T-helper 2 cell treated with Interferon-gamma antibody and Interleukin-4, amounts not matched to agents 5 μg/mL and 100 μg/mL, for 36 hours (primary cell): Measurements from ENCODE around the gene MINDY3.
"Not testable (repeated sequence)": the region's sequence is repeated elsewhere in the genome, so short reads cannot be mapped to it uniquely, and the experiment has no call there.

ENCODE experiments used
- DNase-seq: peaks from one replicate; pipeline ENCODE4 v3.0.0; 2021; ENCODE audit warnings: low spot score
- H3K27ac Mint-ChIP-seq: one replicate; pipeline ENCODE4 v1.8.0; 2021; ENCODE audit warnings: mild to moderate bottlenecking, mixed read lengths
- H3K27me3 Mint-ChIP-seq: one replicate; pipeline ENCODE4 v1.8.0; 2021; ENCODE audit warnings: low read depth, mixed read lengths
- H3K36me3 Mint-ChIP-seq: one replicate; pipeline ENCODE4 v1.8.0; 2021; ENCODE audit warnings: low read depth, mixed read lengths
- H3K4me1 Mint-ChIP-seq: one replicate; pipeline ENCODE4 v1.8.0; 2021; ENCODE audit warnings: low read depth, mixed read lengths
- H3K4me3 Mint-ChIP-seq: one replicate; pipeline ENCODE4 v1.8.0; 2022; ENCODE audit warnings: mild to moderate bottlenecking, moderate library complexity, mixed read lengths
- H3K9me3 Mint-ChIP-seq: one replicate; pipeline ENCODE4 v1.8.0; 2021; ENCODE audit warnings: mixed read lengths

Gene MINDY3

GRCh38 chr10:15791816-15792524 lies 68.3 kb downstream of the MINDY3 start:
- no peak for DNase-seq
- peaks cover 38% of the 10 kb centered on the region for H3K36me3 Mint-ChIP-seq
- H3K9me3 Mint-ChIP-seq, result no peaks in the 10 kb centered on the region
- no peak overlapping the region for H3K27ac Mint-ChIP-seq
- H3K4me1 Mint-ChIP-seq, result peaks cover 3% of the 10 kb centered on the region
- H3K4me3 Mint-ChIP-seq, result no peak overlapping the region
- no peaks in the 10 kb centered on the region for H3K27me3 Mint-ChIP-seq

- Mint-ChIP-seq H3K4me1 (no peaks in the 10 kb centered on the region), H3K27ac (no peak overlapping the region), H3K9me3 (no peaks in the 10 kb centered on the region), H3K27me3 (no peaks in the 10 kb centered on the region), H3K36me3 (peaks cover 30% of the 10 kb centered on the region), H3K4me3 (no peak overlapping the region)
- no peak for DNase-seq
These were observed 70.3 kb downstream of the MINDY3 start for GRCh38 chr10:15789793-15790525.

- Mint-ChIP-seq H3K9me3 (no peaks in the 10 kb centered on the region), H3K4me1 (no peaks in the 10 kb centered on the region), H3K27ac (no peak overlapping the region), H3K4me3 (no peak overlapping the region), H3K27me3 (no peaks in the 10 kb centered on the region), H3K36me3 (peaks cover 40% of the 10 kb centered on the region)
- no peak for DNase-seq
These were observed 72.9 kb downstream of the MINDY3 start for GRCh38 chr10:15787426-15787825.

GRCh38 chr10:15784662-15785300 lies 75.5 kb downstream of the MINDY3 start:
- no peaks in the 10 kb centered on the region for H3K9me3 Mint-ChIP-seq
- H3K4me1 Mint-ChIP-seq, result no peaks in the 10 kb centered on the region
- H3K27me3 Mint-ChIP-seq, result no peaks in the 10 kb centered on the region
- DNase-seq, result no peak
- no peak overlapping the region for H3K27ac Mint-ChIP-seq
- H3K36me3 Mint-ChIP-seq, result peaks cover 41% of the 10 kb centered on the region
- no peak overlapping the region for H3K4me3 Mint-ChIP-seq

GRCh38 chr10:15783941-15784636 lies 76.2 kb downstream of the MINDY3 start:
- DNase-seq, result no peak
- Mint-ChIP-seq H3K9me3 (no peaks in the 10 kb centered on the region), H3K27me3 (no peaks in the 10 kb centered on the region), H3K27ac (no peak overlapping the region), H3K4me1 (no peaks in the 10 kb centered on the region), H3K4me3 (no peak overlapping the region), H3K36me3 (peaks cover 42% of the 10 kb centered on the region)

GRCh38 chr10:15782851-15783250 lies 77.5 kb downstream of the MINDY3 start:
- DNase-seq, result no peak
- Mint-ChIP-seq H3K27me3 (no peaks in the 10 kb centered on the region), H3K4me3 (no peak overlapping the region), H3K4me1 (no peaks in the 10 kb centered on the region), H3K9me3 (no peaks in the 10 kb centered on the region), H3K36me3 (peaks cover 48% of the 10 kb centered on the region), H3K27ac (no peak overlapping the region)

GRCh38 chr10:15781381-15781960 lies 78.8 kb downstream of the MINDY3 start:
- no peaks in the 10 kb centered on the region for H3K4me1 Mint-ChIP-seq

GRCh38 chr10:15780353-15781135 lies 79.8 kb downstream of the MINDY3 start:
- Mint-ChIP-seq H3K9me3 (peaks cover 7% of the 10 kb centered on the region), H3K27ac (no peak overlapping the region)

More at GRCh38 chr10:15781381-15781960, 78.8 kb downstream of the MINDY3 start:
- Mint-ChIP-seq H3K27ac (no peak overlapping the region), H3K36me3 (peaks cover 50% of the 10 kb centered on the region), H3K4me3 (no peak overlapping the region), H3K9me3 (peaks cover under 1% of the 10 kb centered on the region), H3K27me3 (no peaks in the 10 kb centered on the region)
- no peak for DNase-seq

GRCh38 chr10:15775513-15775912 lies 84.8 kb downstream of the MINDY3 start:
- no peak overlapping the region for H3K27ac Mint-ChIP-seq
- H3K27me3 Mint-ChIP-seq, result no peaks in the 10 kb centered on the region
- H3K4me3 Mint-ChIP-seq, result no peak overlapping the region
- peaks cover 37% of the 10 kb centered on the region for H3K36me3 Mint-ChIP-seq
- H3K9me3 Mint-ChIP-seq, result peaks cover 10% of the 10 kb centered on the region
- DNase-seq, result no peak
- H3K4me1 Mint-ChIP-seq, result no peaks in the 10 kb centered on the region

More at GRCh38 chr10:15780353-15781135, 79.8 kb downstream of the MINDY3 start:
- Mint-ChIP-seq H3K4me1 (no peaks in the 10 kb centered on the region), H3K36me3 (peaks cover 50% of the 10 kb centered on the region), H3K27me3 (no peaks in the 10 kb centered on the region), H3K4me3 (no peak overlapping the region)
- no peak for DNase-seq

GRCh38 chr10:15774534-15774933 lies 85.8 kb downstream of the MINDY3 start:
- H3K27me3 Mint-ChIP-seq, H3K4me1 Mint-ChIP-seq, H3K27ac Mint-ChIP-seq, DNase-seq, H3K4me3 Mint-ChIP-seq: not testable (repeated sequence)
- Mint-ChIP-seq H3K9me3 (peaks cover 10% of the 10 kb centered on the region), H3K36me3 (peaks cover 35% of the 10 kb centered on the region)

- H3K27me3 Mint-ChIP-seq, result no peaks in the 10 kb centered on the region
- no peaks in the 10 kb centered on the region for H3K4me1 Mint-ChIP-seq
- H3K4me3 Mint-ChIP-seq, result no peak overlapping the region
- no peak overlapping the region for H3K27ac Mint-ChIP-seq
- H3K9me3 Mint-ChIP-seq, result no peaks in the 10 kb centered on the region
- DNase-seq, result no peak
- no peaks in the 10 kb centered on the region for H3K36me3 Mint-ChIP-seq
These were observed 95.3 kb downstream of the MINDY3 start for GRCh38 chr10:15764892-15765454.

GRCh38 chr10:15763006-15763405 lies 97.3 kb downstream of the MINDY3 start:
- no peaks in the 10 kb centered on the region for H3K36me3 Mint-ChIP-seq
- no peaks in the 10 kb centered on the region for H3K4me1 Mint-ChIP-seq
- no peak for DNase-seq
- H3K27me3 Mint-ChIP-seq, result peaks cover 5% of the 10 kb centered on the region
- no peak overlapping the region for H3K27ac Mint-ChIP-seq
- no peaks in the 10 kb centered on the region for H3K9me3 Mint-ChIP-seq
- H3K4me3 Mint-ChIP-seq, result no peak overlapping the region

- H3K27ac Mint-ChIP-seq, H3K27me3 Mint-ChIP-seq, H3K4me1 Mint-ChIP-seq: not testable (repeated sequence)
These were observed 98.1 kb downstream of the MINDY3 start for GRCh38 chr10:15762239-15762638.

More at GRCh38 chr10:15762239-15762638, 98.1 kb downstream of the MINDY3 start:
- not testable (repeated sequence) for H3K4me3 Mint-ChIP-seq, H3K36me3 Mint-ChIP-seq, DNase-seq, H3K9me3 Mint-ChIP-seq
